ENCODE results near the gene TEN1.

TEN1 gene

GRCh38 chr17:75945211-75945610 lies 33.8 kb upstream of the TEN1 start:
- DNase-seq = no peak
- H3K9me2 ChIP-seq (replicated peaks; ENCODE audit: insufficient read depth, low read length) = no peaks in the 10 kb centered on the region
- H3F3A ChIP-seq (ENCODE audit: insufficient read depth, low read length) = no peaks in the 10 kb centered on the region
- H3K27ac ChIP-seq (ENCODE audit: low read length) = no peak overlapping the region
- H3K4me1 ChIP-seq (ENCODE audit: low read length) = peaks cover 6% of the 10 kb centered on the region
- no peak for TF ChIP-seq EZH2phosphoT487 (IDR thresholded peaks at IDR 0.05; ENCODE audit: low read length)
- no peak for TF ChIP-seq CTCF (IDR thresholded peaks at IDR 0.05; ENCODE audit: low read length)
- no peak for TF ChIP-seq EZH2 (optimal IDR thresholded peaks at IDR 0.05; ENCODE audit: low read depth, low read length)
- no peaks in the 10 kb centered on the region for H3K79me2 ChIP-seq (ENCODE audit: low read length)
- H3K36me3 ChIP-seq (replicated peaks; ENCODE audit: insufficient read depth, low read length) = no peaks in the 10 kb centered on the region
- H3K9ac ChIP-seq (ENCODE audit: low read length) = no peak overlapping the region
- H3K4me3 ChIP-seq (ENCODE audit: low read length) = no peak overlapping the region
- no peaks in the 10 kb centered on the region for H3K27me3 ChIP-seq (replicated peaks; ENCODE audit: insufficient read depth, low read length)
- no peaks in the 10 kb centered on the region for H4K20me1 ChIP-seq (ENCODE audit: insufficient read depth, low read length)
- H3K4me2 ChIP-seq (ENCODE audit: low read depth, low read length) = no peak overlapping the region
- H3K9me3 ChIP-seq (replicated peaks; ENCODE audit: insufficient read depth, low read length) = no peaks in the 10 kb centered on the region
- no peak overlapping the region for H2AFZ ChIP-seq (ENCODE audit: low read length)

- TF ChIP-seq CTCF (IDR thresholded peaks at IDR 0.05; ENCODE audit: low read length) (no peak), EZH2 (optimal IDR thresholded peaks at IDR 0.05; ENCODE audit: low read depth, low read length) (no peak), EZH2phosphoT487 (IDR thresholded peaks at IDR 0.05; ENCODE audit: low read length) (no peak)
- H3K9me3 ChIP-seq (replicated peaks; ENCODE audit: insufficient read depth, low read length) = no peaks in the 10 kb centered on the region
- no peak overlapping the region for H2AFZ ChIP-seq (ENCODE audit: low read length)
- H3K4me1 ChIP-seq (ENCODE audit: low read length) = no peaks in the 10 kb centered on the region
- no peaks in the 10 kb centered on the region for H3K9me2 ChIP-seq (replicated peaks; ENCODE audit: insufficient read depth, low read length)
- no peak for DNase-seq
- H4K20me1 ChIP-seq (ENCODE audit: insufficient read depth, low read length) = no peaks in the 10 kb centered on the region
- H3K9ac ChIP-seq (ENCODE audit: low read length) = no peak overlapping the region
- H3K79me2 ChIP-seq (ENCODE audit: low read length) = no peaks in the 10 kb centered on the region
- H3F3A ChIP-seq (ENCODE audit: insufficient read depth, low read length) = no peaks in the 10 kb centered on the region
- H3K27me3 ChIP-seq (replicated peaks; ENCODE audit: insufficient read depth, low read length) = no peaks in the 10 kb centered on the region
- H3K36me3 ChIP-seq (replicated peaks; ENCODE audit: insufficient read depth, low read length) = no peaks in the 10 kb centered on the region
- H3K4me3 ChIP-seq (ENCODE audit: low read length) = no peak overlapping the region
- H3K4me2 ChIP-seq (ENCODE audit: low read depth, low read length) = no peak overlapping the region
- no peak overlapping the region for H3K27ac ChIP-seq (ENCODE audit: low read length)
Observed at GRCh38 chr17:75950421-75950820, 28.6 kb upstream of the TEN1 start.

GRCh38 chr17:75950855-75951554 lies 28.0 kb upstream of the TEN1 start:
- no peaks in the 10 kb centered on the region for H3K79me2 ChIP-seq (ENCODE audit: low read length)
- H3K27me3 ChIP-seq (replicated peaks; ENCODE audit: insufficient read depth, low read length) = no peaks in the 10 kb centered on the region
- no peak overlapping the region for H3K4me3 ChIP-seq (ENCODE audit: low read length)
- TF ChIP-seq EZH2phosphoT487 (IDR thresholded peaks at IDR 0.05; ENCODE audit: low read length) (no peak), EZH2 (optimal IDR thresholded peaks at IDR 0.05; ENCODE audit: low read depth, low read length) (no peak), CTCF (IDR thresholded peaks at IDR 0.05; ENCODE audit: low read length) (no peak)
- no peaks in the 10 kb centered on the region for H4K20me1 ChIP-seq (ENCODE audit: insufficient read depth, low read length)
- no peak overlapping the region for H3K9ac ChIP-seq (ENCODE audit: low read length)
- no peaks in the 10 kb centered on the region for H3K4me1 ChIP-seq (ENCODE audit: low read length)
- H3K9me2 ChIP-seq (replicated peaks; ENCODE audit: insufficient read depth, low read length) = no peaks in the 10 kb centered on the region
- no peak overlapping the region for H3K27ac ChIP-seq (ENCODE audit: low read length)
- H3K4me2 ChIP-seq (ENCODE audit: low read depth, low read length) = no peak overlapping the region
- no peaks in the 10 kb centered on the region for H3K36me3 ChIP-seq (replicated peaks; ENCODE audit: insufficient read depth, low read length)
- H2AFZ ChIP-seq (ENCODE audit: low read length) = no peak overlapping the region
- no peak for DNase-seq
- no peaks in the 10 kb centered on the region for H3K9me3 ChIP-seq (replicated peaks; ENCODE audit: insufficient read depth, low read length)
- no peaks in the 10 kb centered on the region for H3F3A ChIP-seq (ENCODE audit: insufficient read depth, low read length)

Data from MM.1S (cell line).